ENCODE measurements around the gene VPS13C. TPM values are rescaled to one million over a fixed set of nuclear protein-coding genes. Genes with fewer than 3 reads are reported as not detected.
A peak's percentile ranks its signal among the peaks of the same experiment; 100 is the strongest.

VPS13C gene
- polyA plus RNA-seq, 3 donors: 12.0 to 32.2 (median 18.4) TPM

DNA sequence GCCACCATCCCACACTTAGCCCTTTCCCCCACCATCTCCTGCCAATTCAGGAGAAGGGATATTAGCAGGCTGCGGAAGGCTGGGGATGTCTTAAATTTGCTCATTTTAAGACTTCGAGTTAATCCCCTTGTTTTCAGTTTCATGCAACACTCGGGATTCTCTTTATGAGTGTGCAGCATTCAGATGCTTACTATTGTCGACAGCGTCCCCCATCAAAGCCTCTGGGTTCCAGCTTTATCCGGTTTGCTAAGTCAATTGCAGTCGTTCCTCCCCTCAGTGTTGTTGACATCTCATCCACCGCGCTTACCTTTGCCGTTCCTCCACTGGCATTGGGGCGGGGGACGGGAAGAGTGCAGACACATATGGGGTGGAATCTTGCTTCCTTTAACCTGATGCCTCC, 220.2 kb downstream of the VPS13C start:
- no peaks in the 10 kb centered on the region for H3K36me3 ChIP-seq (replicated peaks in 1 of 2; ENCODE audit: control insufficient read depth in 1 of 2, insufficient read depth in 2 of 2, low read length in 2 of 2)
- H4K20me1 ChIP-seq (ENCODE audit: insufficient read depth, low read length): no peaks in the 10 kb centered on the region
- Mint-ChIP-seq H3K27me3 (ENCODE audit: low read depth in 3 of 3) (peaks cover 3 to 10% (median 8%) of the 10 kb centered on the region in 3 donors), H3K9me3 (no peaks in the 10 kb centered on the region), H3K27ac (no peak overlapping the region), H3K4me1 (peaks cover 7% of the 10 kb centered on the region), H3K4me3 (no peak overlapping the region), H3K36me3 (no peaks in the 10 kb centered on the region)
- peaks cover 0 to under 1% of the 10 kb centered on the region in 2 donors for H3K27me3 ChIP-seq (ENCODE audit: control insufficient read depth in 2 of 2, insufficient read depth in 2 of 2, low read length in 2 of 2)
- H3K9ac ChIP-seq (ENCODE audit: insufficient read depth, low read length, poor library complexity, severe bottlenecking): no peak overlapping the region
- H2AFZ ChIP-seq (ENCODE audit: insufficient read depth, low read depth, low read length, poor library complexity, severe bottlenecking): no peak overlapping the region
- intact Hi-C loops (cut with micrococcal nuclease): no loop called here
- no peaks in the 10 kb centered on the region for H3K9me3 ChIP-seq (replicated peaks in 1 of 2; ENCODE audit: control insufficient read depth in 1 of 2, insufficient read depth in 1 of 2, low read length in 2 of 2)
- DNase-seq: no peak
- no peaks in the 10 kb centered on the region for H3K79me2 ChIP-seq (ENCODE audit: insufficient read depth, low read length)
- 89% methylated on average over 12 of the region's 12 CpGs for WGBS (ENCODE audit: insufficient coverage)
- TF ChIP-seq, protein P1, sequence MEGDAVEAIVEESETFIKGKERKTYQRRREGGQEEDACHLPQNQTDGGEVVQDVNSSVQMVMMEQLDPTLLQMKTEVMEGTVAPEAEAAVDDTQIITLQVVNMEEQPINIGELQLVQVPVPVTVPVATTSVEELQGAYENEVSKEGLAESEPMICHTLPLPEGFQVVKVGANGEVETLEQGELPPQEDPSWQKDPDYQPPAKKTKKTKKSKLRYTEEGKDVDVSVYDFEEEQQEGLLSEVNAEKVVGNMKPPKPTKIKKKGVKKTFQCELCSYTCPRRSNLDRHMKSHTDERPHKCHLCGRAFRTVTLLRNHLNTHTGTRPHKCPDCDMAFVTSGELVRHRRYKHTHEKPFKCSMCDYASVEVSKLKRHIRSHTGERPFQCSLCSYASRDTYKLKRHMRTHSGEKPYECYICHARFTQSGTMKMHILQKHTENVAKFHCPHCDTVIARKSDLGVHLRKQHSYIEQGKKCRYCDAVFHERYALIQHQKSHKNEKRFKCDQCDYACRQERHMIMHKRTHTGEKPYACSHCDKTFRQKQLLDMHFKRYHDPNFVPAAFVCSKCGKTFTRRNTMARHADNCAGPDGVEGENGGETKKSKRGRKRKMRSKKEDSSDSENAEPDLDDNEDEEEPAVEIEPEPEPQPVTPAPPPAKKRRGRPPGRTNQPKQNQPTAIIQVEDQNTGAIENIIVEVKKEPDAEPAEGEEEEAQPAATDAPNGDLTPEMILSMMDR (IDR thresholded peaks at IDR 0.05): no peak
- no peak overlapping the region for H3K27ac ChIP-seq (ENCODE audit: low read depth in 1 of 2, low read length in 2 of 2)
- no peaks in the 10 kb centered on the region for H3K4me1 ChIP-seq (ENCODE audit: control insufficient read depth in 1 of 2, insufficient read depth in 2 of 2, low read length in 2 of 2)
- no peak overlapping the region for H3K4me3 ChIP-seq (replicated peaks in 1 of 3; ENCODE audit: low read depth in 2 of 3, low read length in 3 of 3)
- no peak overlapping the region for H3K4me2 ChIP-seq (replicated peaks; ENCODE audit: extremely low read depth, low read length, poor library complexity, severe bottlenecking)

DNA sequence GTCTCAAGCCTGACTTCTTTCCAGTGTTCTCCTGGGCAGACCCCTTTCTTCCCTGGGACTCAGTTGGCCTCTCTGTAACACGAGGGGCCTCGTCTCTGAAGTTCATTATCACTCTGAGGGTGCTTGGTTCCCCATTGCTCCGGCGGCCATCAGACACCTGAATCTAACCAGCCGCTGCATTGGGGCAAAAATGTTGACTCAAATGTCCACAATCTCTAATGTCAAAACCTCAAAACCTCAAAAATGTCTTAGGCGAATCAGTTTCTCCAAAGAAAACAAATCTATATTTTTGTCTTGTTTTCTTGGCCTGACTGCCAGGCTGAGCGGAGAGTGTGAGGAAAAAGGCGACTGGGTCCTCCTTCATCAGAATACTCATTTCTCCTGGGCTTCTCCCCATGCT, 220.7 kb downstream of the VPS13C start:
- Histone ChIP-seq H3K36me3 (replicated peaks in 1 of 2; ENCODE audit: control insufficient read depth in 1 of 2, insufficient read depth in 2 of 2, low read length in 2 of 2) (no peaks in the 10 kb centered on the region), H3K79me2 (ENCODE audit: insufficient read depth, low read length) (no peaks in the 10 kb centered on the region), H2AFZ (ENCODE audit: insufficient read depth, low read depth, low read length, poor library complexity, severe bottlenecking) (no peak overlapping the region), H3K9ac (ENCODE audit: insufficient read depth, low read length, poor library complexity, severe bottlenecking) (no peak overlapping the region), H3K9me3 (replicated peaks in 1 of 2; ENCODE audit: control insufficient read depth in 1 of 2, insufficient read depth in 1 of 2, low read length in 2 of 2) (no peaks in the 10 kb centered on the region), H3K4me2 (replicated peaks; ENCODE audit: extremely low read depth, low read length, poor library complexity, severe bottlenecking) (no peak overlapping the region), H3K4me1 (ENCODE audit: control insufficient read depth in 1 of 2, insufficient read depth in 2 of 2, low read length in 2 of 2) (no peaks in the 10 kb centered on the region), H4K20me1 (ENCODE audit: insufficient read depth, low read length) (no peaks in the 10 kb centered on the region), H3K27me3 (ENCODE audit: control insufficient read depth in 2 of 2, insufficient read depth in 2 of 2, low read length in 2 of 2) (peaks cover 0 to 6% of the 10 kb centered on the region in 2 donors), H3K27ac (ENCODE audit: low read depth in 1 of 2, low read length in 2 of 2) (no peak overlapping the region), H3K4me3 (replicated peaks in 1 of 3; ENCODE audit: low read depth in 2 of 3, low read length in 3 of 3) (no peak overlapping the region)
- H3K9me3 Mint-ChIP-seq: no peaks in the 10 kb centered on the region
- DNase-seq: no peak
- peak overlapping the region in 1 of 7 donors; percentile 23 for H3K27ac Mint-ChIP-seq
- H3K36me3 Mint-ChIP-seq: no peaks in the 10 kb centered on the region
- peaks cover 7% of the 10 kb centered on the region for H3K4me1 Mint-ChIP-seq
- H3K27me3 Mint-ChIP-seq (ENCODE audit: low read depth in 3 of 3): peaks cover 2 to 13% (median 11%) of the 10 kb centered on the region in 3 donors
- intact Hi-C loops (cut with micrococcal nuclease): loop anchor here in 1 of 2 donors (10.0 kb wide), 1 partner anchor 675 kb away; no protein-coding TSS in a partner anchor
- TF ChIP-seq, protein P1 (IDR thresholded peaks at IDR 0.05): no peak
- 85% methylated on average over 8 of the region's 8 CpGs for WGBS (ENCODE audit: insufficient coverage)
- no peak overlapping the region for H3K4me3 Mint-ChIP-seq

All from CD14-positive monocyte (primary cell).